GM23248 (cell line): Measurements from ENCODE around the gene PXDN. TPM values are rescaled to one million over a fixed set of nuclear protein-coding genes. Genes with fewer than 3 reads are reported as not detected.

ENCODE experiments used
- DNase-seq: peaks from one replicate; pipeline ENCODE4 v3.0.0-alpha.2; 2015
- H2AFZ ChIP-seq: fragments of 200-600 bp; sonication (generic); 2 replicates; pipeline ENCODE4 v1.6.1; 2016; ENCODE audit warnings: antibody characterized with exemption
- H3F3A ChIP-seq: fragments of 200-600 bp; sonication (generic); 2 replicates; pipeline ENCODE4 v1.6.1; 2016; ENCODE audit warnings: mild to moderate bottlenecking, antibody characterized with exemption, mixed run types; ENCODE audit not compliant: insufficient read depth
- H3K27ac ChIP-seq: fragments of 200-600 bp; sonication (generic); 2 replicates; pipeline ENCODE4 v1.5.1; 2016; ENCODE audit warnings: mild to moderate bottlenecking
- H3K27me3 ChIP-seq: fragments of 200-600 bp; sonication (generic); replicated peaks from 2 replicates; pipeline ENCODE4 v1.6.1; 2016; ENCODE audit warnings: mild to moderate bottlenecking; ENCODE audit not compliant: insufficient read depth
- H3K36me3 ChIP-seq: fragments of 200-600 bp; sonication (generic); 2 replicates; pipeline ENCODE4 v1.6.1; 2016; ENCODE audit warnings: low read depth, mild to moderate bottlenecking
- H3K4me1 ChIP-seq: fragments of 200-600 bp; sonication (generic); 2 replicates; pipeline ENCODE4 v1.6.1; 2016; ENCODE audit warnings: mild to moderate bottlenecking; ENCODE audit not compliant: insufficient read depth
- H3K4me2 ChIP-seq: fragments of 200-600 bp; sonication (generic); one replicate; pipeline ENCODE4 v1.6.1; 2016; ENCODE audit warnings: mild to moderate bottlenecking; ENCODE audit not compliant: unreplicated experiment
- H3K4me3 ChIP-seq: fragments of 200-600 bp; sonication (generic); 2 replicates; pipeline ENCODE4 v1.5.1; 2016; ENCODE audit warnings: mild to moderate bottlenecking
- H3K79me2 ChIP-seq: fragments of 200-600 bp; sonication (generic); 2 replicates; pipeline ENCODE4 v1.6.1; 2016; ENCODE audit warnings: mild to moderate bottlenecking; ENCODE audit not compliant: insufficient read depth
- H3K9ac ChIP-seq: fragments of 200-600 bp; sonication (generic); 2 replicates; pipeline ENCODE4 v1.6.1; 2016; ENCODE audit warnings: mild to moderate bottlenecking
- H3K9me2 ChIP-seq: fragments of 200-600 bp; sonication (generic); 2 replicates; pipeline ENCODE4 v1.6.1; 2016; ENCODE audit warnings: mixed run types, mild to moderate bottlenecking, moderate library complexity; ENCODE audit not compliant: insufficient read depth
- H3K9me3 ChIP-seq: fragments of 200-600 bp; sonication (generic); one replicate; pipeline ENCODE4 v1.6.1; 2017; ENCODE audit warnings: low read depth
- H4K20me1 ChIP-seq: fragments of 200-600 bp; sonication (generic); 2 replicates; pipeline ENCODE4 v1.6.0; 2016; ENCODE audit not compliant: insufficient read depth
- EZH2 ChIP-seq: fragments of 200-600 bp; sonication (generic); IDR thresholded peaks from 2 replicates; pipeline ENCODE4 v1.6.1; 2018; ENCODE audit warnings: antibody characterized with exemption, mild to moderate bottlenecking; ENCODE audit not compliant: insufficient read depth, poor library complexity, severe bottlenecking
- EZH2phosphoT487 ChIP-seq: fragments of 200-600 bp; sonication (generic); IDR thresholded peaks from 2 replicates; pipeline ENCODE4 v1.6.1; 2018; ENCODE audit warnings: antibody characterized with exemption, moderate library complexity, mild to moderate bottlenecking, low read depth; ENCODE audit not compliant: insufficient read depth
- WGBS, 2 experiments: methylation state at CpG; one replicate each; pipeline ENCODE4 v1.1.6; 2015 to 2017; ENCODE audit warnings: low lambda C conversion rate in 2 of 2, low coverage in 1 of 2; ENCODE audit errors: missing lambda C conversion rate in 2 of 2; 5-methylcytosine and 5-hydroxymethylcytosine counted together
- in situ Hi-C: fragments of 300-500 bp; cut with MboI; formaldehyde crosslinking; loops from 2 replicates; pipeline ENCODE4 v1.15.0; 2020
- polyA plus RNA-seq: library from polyadenylated mRNA; unstranded; fragments of >200 nt; fragmentation: Nextera tagmentation; extraction: Ambion mirVana; gene quantifications from 2 replicates; pipeline ENCODE4 v1.2.1, GENCODE V29; 2016
- total RNA-seq: library from RNA; depleted of rRNA; stranded (reverse); fragments of >200 nt; shearing (Covaris generic); gene quantifications from 2 replicates; pipeline ENCODE4 v1.2.3, GENCODE V29; 2014

PXDN gene
- total and polyA plus RNA-seq, 2 experiments from 2014 or later, result 222 to 263 TPM

DNA sequence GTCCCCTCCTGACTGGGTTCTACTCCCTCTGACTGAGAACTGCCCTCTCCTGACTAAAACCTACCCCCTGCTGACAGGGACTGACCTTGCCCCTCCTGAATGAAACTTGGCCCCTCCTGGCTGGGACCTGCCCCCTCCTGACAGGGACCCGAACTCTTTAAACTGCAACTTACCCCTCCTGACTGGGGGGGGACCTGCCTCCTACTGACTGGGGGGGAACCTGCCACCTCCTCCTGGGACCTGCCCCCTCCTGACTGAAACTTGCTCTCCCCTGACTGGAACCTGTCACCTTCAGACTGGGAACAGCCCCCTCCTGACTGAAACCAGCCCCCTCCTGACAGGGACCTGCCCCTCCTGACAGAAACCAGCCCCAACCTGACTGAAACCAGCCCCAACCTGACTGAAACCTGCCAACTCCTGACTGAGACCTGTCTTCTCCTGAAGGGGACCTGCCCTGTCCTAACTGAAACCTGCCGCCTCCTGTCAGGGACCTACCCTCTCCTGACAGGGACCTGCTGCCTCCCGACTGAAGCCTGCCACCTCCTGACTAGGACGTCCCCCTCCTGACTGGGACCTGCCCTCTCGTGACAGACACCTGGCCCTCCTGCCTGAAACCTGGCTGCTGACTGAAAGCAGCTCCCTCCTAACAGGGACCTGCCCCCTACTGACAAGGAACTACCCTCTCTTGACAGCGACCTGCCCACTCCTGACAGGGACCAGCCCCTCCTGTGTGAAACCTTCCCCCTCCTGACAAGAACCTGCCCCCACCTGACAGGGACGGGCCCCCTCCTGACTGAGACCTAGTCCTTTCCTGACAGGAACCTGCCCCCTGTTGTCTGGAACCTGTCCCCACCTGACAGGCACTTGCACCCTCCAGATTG, 87.1 kb downstream of the PXDN start:
- DNase-seq, result no peak
- TF ChIP-seq EZH2, result no peak
- no peak for TF ChIP-seq EZH2phosphoT487
- in situ Hi-C loops, result no loop called here
- no peaks in the 10 kb centered on the region for H3K79me2 ChIP-seq
- H3K9me2 ChIP-seq, result no peaks in the 10 kb centered on the region
- H3K27ac ChIP-seq, result no peak overlapping the region
- peaks cover 37% of the 10 kb centered on the region for H3K4me1 ChIP-seq
- H4K20me1 ChIP-seq, result no peaks in the 10 kb centered on the region
- H3K36me3 ChIP-seq, result peaks cover 25% of the 10 kb centered on the region
- H3K4me2 ChIP-seq, result no peak overlapping the region
- no peaks in the 10 kb centered on the region for H3K9me3 ChIP-seq
- H2AFZ ChIP-seq, result no peak overlapping the region
- no peak overlapping the region for H3K4me3 ChIP-seq
- WGBS, 2 experiments, result 95 to 97% methylated on average over 7 of the region's 7 CpGs
- no peak overlapping the region for H3K9ac ChIP-seq
- no peaks in the 10 kb centered on the region for H3K27me3 ChIP-seq
- peaks cover 40% of the 10 kb centered on the region for H3F3A ChIP-seq

DNA sequence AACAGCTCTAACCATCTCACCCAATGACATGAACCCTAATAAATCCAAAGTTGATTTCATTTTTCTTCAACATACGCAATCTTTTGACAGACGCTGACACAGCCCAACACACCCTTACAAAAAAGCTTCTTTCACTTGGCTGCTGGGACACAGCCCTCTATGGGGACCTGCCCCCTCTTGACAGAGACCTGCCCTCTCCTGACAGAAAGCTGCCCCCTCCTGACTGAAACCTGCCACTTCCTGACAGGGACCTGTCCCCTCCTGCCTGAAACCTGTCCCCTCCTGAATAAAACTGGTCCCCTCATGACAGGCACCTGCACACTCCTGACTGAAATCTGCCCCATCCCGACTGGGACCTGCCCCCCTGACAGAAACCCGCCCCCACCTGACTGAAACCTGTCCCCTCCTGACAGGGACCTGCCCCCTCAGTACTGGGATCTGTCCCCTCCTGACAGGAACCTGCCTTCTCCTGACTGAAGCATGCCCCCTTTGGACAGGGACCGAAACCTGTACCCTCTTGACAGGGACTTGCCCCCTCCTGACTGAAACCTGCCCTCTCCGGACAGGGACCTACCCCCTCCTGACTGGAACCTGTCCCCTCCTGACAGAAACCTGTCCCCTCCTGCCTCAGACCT, 87.9 kb downstream of the PXDN start:
- Histone ChIP-seq H3K9ac (no peak overlapping the region), H3K9me3 (no peaks in the 10 kb centered on the region), H3K4me2 (no peak overlapping the region), H3K27me3 (no peaks in the 10 kb centered on the region), H3K36me3 (peaks cover 29% of the 10 kb centered on the region), H3K27ac (no peak overlapping the region; the same call in 1 of the 2 replicates), H3F3A (peaks cover 47% of the 10 kb centered on the region), H4K20me1 (no peaks in the 10 kb centered on the region), H3K4me3 (no peak overlapping the region), H2AFZ (no peak overlapping the region), H3K9me2 (no peaks in the 10 kb centered on the region), H3K4me1 (peaks cover 44% of the 10 kb centered on the region), H3K79me2 (no peaks in the 10 kb centered on the region)
- TF ChIP-seq EZH2 (no peak), EZH2phosphoT487 (no peak)
- WGBS, 2 experiments, result 88 to 89% methylated on average over 6 of the region's 6 CpGs
- no peak for DNase-seq
- in situ Hi-C loops, result no loop called here

GRCh38 chr2:1655461-1655860, 88.9 kb downstream of the PXDN start:
- no peaks in the 10 kb centered on the region for H3K27me3 ChIP-seq
- peaks cover 50% of the 10 kb centered on the region for H3F3A ChIP-seq
- peaks cover 21% of the 10 kb centered on the region for H3K36me3 ChIP-seq
- H2AFZ ChIP-seq, result no peak overlapping the region
- DNase-seq, result no peak
- no peaks in the 10 kb centered on the region for H3K79me2 ChIP-seq
- no peaks in the 10 kb centered on the region for H3K9me2 ChIP-seq
- H3K4me1 ChIP-seq, result peaks cover 44% of the 10 kb centered on the region
- no peak for TF ChIP-seq EZH2
- no peak for TF ChIP-seq EZH2phosphoT487
- H3K9me3 ChIP-seq, result no peaks in the 10 kb centered on the region
- H4K20me1 ChIP-seq, result no peaks in the 10 kb centered on the region
- in situ Hi-C loops, result no loop called here
- 93 to 100% methylated on average over 2 to 3 of the region's 3 CpGs for WGBS, 2 experiments
- peak overlapping the region; percentile 94 for H3K27ac ChIP-seq
- peak overlapping the region; percentile 72; the same call in 1 of the 2 replicates for H3K9ac ChIP-seq
- no peak overlapping the region for H3K4me3 ChIP-seq
- H3K4me2 ChIP-seq, result no peak overlapping the region

- Histone ChIP-seq H2AFZ (no peak overlapping the region), H4K20me1 (no peaks in the 10 kb centered on the region), H3F3A (peaks cover 50% of the 10 kb centered on the region), H3K79me2 (no peaks in the 10 kb centered on the region), H3K9me2 (no peaks in the 10 kb centered on the region), H3K27ac (peak overlapping the region; percentile 94), H3K4me2 (peak overlapping the region; percentile 66), H3K9me3 (no peaks in the 10 kb centered on the region), H3K4me1 (peaks cover 44% of the 10 kb centered on the region), H3K4me3 (no peak overlapping the region), H3K27me3 (no peaks in the 10 kb centered on the region), H3K36me3 (peaks cover 15% of the 10 kb centered on the region), H3K9ac (peak overlapping the region; percentile 72)
- in situ Hi-C loops, result no loop called here
- 77 to 79% methylated on average over 8 of the region's 8 CpGs for WGBS, 2 experiments
- DNase-seq, result peak; percentile 62
- TF ChIP-seq EZH2phosphoT487, result no peak
- TF ChIP-seq EZH2, result no peak
Observed at GRCh38 chr2:1654696-1655374, 89.5 kb downstream of the PXDN start.
